Ecto neural progenitor cell (in vitro differentiated cells): ENCODE results near the gene BID.
A peak's percentile ranks its signal among the peaks of the same experiment; 100 is the strongest.

Experiments
- DNase-seq: peaks from one replicate; pipeline ENCODE4 v3.0.0-alpha.2; 2018; ENCODE audit warnings: low spot score

BID gene

DNA sequence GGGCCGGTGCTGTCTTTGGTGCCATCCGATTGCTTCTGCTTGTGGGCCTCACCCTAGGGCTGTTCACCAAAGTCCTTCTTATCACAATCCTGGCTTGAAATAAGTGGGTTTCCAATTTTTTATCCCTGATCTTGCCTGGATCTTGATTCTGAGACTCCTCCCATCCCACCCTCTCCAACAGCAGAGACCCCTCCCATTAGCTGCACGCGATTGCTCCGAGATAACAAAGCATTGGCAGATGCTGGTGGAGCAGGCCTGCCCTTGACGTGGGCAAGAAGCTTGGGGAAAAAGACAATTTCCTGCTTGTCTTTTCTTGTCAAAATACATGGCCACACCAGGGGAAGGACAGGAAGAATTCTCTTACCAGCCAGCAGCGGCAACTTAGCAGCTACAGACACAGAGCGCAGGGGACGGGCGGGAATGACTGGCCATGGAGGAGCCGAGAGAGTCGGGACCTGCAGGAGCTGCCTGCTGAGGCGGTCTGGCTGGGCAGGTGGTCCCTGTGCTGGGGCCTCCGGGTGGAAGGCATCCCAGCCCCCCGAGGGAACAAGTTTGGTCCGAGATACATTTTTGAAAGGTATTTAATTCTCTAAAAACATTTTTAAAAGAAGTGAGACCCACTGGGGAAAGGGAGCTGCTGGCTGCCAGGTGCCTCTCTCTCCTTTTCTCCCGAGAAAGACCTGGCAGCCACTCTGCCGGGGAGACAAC is 9.7 kb upstream of the BID start:
- no peak for DNase-seq

DNA sequence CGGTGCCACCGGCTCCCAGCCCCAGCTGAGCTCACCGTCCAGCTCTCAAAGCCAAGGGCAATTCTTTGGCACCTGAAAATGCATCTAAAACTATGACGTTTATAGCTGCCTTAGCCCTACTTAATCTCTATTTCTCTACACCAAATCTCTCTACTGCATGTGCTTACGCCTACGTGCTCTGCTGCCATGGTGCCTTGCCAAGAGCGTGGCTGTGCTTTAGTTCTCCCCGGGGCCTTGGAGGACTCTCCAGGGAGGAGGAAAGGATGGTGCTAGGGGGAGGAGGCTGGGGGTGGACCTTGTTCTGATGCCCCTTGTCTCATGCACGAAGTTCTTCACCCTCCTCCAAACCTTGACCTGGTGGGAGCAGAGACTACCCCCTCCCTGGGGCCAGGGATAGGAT is 9.0 kb upstream of the BID start:
- DNase-seq = no peak

DNA sequence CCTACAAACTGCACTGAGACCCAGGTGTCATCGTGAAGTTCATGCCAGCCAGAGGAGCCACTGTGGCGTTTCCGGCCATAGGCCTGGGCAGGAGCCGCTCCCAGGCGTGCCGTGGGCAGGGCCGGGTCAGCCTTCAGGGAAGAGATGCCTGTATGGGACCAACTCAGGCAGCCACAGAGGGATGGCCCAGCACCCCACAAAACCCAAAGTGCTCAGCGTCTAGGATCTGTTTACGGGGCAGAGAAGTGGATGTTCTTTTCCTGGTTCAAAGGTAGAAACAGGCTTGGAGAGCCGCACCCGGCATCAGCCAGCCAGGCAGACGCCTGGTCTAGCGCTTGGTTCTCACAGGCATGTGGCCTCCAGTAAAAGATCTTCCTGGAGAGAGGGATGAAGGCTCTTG is 8.4 kb upstream of the BID start:
- no peak for DNase-seq

DNA sequence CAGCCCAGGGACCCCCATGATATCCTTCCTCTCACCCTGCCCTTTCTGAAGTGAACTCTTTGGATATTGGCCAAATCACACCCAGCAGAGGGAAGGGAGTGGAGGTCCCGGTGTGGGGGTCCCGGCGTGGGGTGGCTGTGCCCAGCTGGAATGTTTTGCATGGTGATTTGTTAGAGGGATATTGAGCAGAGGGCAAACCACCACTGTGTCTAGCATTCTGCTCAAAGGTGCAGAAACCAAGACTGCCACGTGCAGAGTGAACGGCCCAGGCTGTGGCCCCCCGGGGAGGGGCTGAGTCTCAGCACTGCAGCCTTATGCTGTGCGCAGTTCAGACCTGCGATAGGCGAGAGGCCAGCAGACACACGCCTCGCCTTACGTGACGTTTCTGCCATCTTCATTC is 7.9 kb upstream of the BID start:
- no peak for DNase-seq

DNA sequence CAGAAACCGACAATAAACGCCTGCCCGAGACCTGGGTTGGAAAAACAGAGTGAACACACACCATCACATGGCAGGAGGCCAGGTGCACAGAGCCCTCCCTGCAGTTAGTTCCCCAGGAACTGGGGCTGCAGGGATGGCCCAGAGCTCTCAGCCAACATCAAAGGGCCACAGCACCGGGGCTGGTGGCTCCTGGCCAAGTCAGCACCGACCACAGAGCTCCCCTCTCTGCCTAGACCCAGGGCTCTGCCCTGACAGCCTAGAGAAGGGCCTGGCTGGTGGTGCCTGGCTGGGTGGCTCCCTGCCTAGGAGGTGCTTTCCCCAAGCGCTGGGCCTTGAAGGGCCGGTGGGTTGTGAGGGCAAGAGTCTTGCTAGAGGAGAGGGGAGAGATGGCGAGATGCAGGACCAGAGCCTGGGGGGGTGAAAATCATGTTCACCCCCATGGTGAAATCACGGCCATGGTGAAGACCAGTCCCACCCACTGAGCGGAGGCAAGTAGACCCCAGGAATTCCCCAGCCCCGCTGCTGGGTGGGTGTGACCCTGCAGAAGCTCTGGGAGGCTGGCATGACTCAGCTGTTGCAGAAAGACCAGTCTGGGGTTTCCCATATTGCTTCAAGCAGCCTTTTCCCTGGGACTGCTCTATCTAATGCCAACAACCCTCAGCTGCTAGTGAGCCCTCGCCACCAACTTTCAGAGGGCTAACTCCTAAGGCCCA is 7.2 kb upstream of the BID start:
- DNase-seq = no peak

DNA sequence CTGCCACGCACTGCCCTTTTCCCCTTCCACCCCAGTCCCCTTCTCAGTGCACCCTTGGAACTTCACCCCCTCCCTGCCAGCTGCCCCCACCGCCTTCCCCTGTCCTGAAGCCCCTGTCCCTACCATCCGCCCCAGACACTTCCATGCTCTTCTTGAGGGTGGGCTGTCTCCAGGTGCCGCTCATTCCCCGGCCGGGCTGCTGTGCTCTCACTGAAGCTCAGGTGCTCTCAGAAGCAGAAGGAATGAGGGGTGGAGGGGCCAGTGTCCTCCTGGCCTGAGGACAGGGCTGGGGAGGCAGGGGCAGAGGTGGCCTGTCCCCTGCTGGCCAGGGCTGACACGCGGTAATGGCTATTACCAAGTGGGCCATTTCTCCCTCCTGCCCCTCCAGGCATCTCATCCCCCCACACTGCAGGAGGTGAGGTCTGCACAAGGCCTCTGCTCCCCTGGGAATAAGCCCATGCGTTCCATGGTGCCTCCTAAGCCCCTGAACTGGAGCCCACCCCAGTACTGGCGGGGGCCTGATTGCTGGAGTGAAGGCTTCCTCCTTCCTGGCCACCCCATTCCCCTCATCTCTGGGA is 6.6 kb upstream of the BID start:
- DNase-seq = no peak

DNA sequence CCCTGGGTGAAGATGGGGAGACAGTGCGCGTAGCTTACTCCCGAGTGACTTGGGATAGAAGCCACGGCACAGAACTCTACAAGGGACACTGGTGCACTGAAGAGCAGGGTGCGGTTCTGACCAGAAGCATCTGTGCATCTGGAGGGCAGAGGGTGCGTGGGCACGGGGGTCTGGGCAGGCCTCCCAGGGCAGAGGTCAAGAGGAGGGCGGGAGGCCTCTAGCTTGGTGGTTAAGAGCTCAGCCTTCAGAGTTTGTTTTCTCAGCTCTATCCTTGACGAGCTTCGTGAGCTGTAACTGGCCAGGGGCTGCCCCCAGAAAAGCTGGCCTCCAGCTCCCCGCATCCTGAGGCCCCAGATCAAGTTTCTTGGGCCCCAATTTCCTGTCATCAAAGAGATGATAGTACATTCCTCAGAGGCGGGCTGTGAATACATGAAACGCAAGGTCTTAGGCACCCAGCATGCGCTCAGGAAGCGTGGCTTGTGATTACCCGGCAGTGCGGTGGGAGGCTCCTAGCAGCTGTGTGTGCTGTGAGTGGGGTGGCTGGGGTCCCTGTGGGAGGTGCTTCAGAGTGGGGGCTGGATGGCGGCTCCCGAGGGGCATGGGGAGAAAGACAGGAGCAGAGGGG is 6.0 kb upstream of the BID start:
- no peak for DNase-seq

DNA sequence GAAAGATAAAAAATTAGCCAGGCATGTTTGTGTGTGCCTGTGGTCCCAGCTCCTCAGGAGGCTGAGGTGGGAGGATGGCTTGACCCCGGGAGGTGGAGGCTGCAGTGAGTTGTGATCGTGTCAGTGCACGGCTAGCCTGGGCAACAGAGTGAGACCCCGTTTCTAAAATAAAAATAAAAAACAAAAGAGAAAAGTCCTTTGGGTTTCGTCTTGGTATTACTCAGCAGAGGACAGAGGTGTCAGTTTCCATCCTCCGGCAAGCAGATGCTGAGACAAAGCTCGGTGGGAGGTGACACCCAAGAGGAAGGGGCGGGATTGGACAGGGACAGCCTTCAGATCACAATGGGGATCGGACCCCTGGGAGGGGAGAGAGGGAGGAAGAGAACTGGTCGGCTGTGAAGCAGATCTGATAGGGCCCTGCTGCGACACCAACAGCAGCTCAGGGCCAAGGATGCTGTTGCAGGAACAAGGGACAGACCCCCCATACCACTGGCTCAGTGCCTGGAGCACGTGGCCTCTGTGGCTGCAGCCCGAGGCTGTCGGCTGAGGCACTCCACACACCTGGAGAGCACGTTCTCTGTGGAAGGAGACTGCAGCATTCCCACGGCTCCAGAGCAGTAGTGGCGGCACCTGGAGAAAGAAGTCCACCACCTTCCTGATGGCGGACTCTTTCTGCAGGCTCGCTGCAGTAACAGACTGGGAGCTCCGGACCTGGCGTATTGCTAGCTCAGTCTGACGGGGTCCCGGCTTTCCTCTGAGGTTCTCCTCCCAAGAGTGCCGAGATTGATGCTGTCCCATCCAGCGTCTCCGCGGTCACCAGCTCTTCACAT is 5.2 kb upstream of the BID start:
- DNase-seq = no peak

DNA sequence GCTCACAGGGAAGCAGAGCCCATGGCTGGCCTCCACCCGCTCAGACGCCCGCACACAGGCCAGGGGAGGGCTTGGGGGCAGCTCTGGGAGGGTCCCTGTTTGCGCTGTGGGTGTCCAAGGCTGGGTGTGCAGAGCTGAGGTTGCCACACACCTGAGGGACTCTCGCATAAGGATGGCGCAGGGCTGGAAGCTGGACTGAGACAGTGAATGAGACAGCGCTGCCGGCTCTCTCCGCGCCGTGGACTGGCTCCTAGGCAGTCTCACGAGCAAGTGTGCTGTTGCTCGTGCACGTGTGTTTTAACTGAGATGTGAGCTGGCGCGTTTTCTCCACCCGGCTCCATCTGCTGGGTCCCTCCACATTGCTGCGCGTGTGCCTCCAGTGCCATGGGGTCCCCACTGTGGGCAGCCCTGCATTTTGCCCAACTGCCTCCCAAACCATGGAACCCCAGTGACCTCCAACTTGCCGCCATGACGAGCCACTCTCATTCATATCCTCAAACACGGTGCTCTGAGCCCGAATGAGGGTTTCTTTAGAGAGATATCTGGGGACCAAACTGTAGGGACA is 4.2 kb upstream of the BID start:
- DNase-seq = no peak

DNA sequence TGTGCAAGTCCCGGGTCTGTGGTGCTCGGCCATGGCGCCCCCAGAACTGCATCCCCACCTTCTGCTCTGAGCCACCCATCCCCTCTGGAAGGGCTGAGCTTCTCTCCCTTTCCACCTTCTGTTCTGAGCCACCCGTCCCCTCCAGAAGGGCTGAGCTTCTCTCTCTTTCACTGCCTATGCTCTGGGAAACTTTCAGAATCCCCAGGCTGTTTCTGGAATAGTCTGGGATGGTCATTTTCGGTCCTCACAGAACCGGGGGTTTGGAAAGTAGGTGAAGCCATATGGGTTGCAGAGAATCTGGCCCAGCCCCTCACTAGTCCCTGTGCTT is 3.4 kb upstream of the BID start:
- no peak for DNase-seq

DNA sequence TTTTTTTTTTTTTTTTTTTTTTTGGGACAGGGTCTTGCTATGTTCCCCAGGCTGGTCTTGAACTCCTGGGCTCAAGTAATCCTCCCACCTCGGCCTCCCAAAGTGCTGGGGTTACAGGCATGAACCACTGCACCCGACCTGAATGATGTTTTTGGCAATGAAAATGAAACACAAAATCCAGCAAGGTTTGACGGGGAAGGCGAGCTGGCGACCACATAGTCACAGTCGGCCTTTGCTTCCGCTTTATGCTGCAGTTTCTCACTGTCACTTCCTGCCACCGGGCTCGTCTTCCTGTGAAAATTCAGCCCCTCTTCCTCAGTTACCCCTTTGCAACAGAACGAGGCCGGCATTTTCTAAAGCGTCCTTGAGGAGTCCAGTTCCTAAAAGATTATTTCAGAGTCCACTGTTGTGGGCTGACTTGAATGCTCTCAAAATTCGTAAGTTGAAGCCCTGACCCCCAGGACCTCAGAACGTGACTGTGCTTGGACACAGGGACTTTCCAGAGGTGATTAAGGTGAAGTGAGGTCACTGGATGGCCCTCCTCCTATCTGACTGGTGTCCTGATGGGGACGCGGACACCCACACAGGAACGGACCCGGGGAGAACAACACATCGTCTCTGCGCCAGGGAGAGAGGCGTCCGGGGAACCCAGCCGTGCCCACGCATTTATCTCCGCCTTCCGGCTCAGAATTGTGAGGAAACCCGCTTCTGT is 2.9 kb upstream of the BID start:
- no peak for DNase-seq

DNA sequence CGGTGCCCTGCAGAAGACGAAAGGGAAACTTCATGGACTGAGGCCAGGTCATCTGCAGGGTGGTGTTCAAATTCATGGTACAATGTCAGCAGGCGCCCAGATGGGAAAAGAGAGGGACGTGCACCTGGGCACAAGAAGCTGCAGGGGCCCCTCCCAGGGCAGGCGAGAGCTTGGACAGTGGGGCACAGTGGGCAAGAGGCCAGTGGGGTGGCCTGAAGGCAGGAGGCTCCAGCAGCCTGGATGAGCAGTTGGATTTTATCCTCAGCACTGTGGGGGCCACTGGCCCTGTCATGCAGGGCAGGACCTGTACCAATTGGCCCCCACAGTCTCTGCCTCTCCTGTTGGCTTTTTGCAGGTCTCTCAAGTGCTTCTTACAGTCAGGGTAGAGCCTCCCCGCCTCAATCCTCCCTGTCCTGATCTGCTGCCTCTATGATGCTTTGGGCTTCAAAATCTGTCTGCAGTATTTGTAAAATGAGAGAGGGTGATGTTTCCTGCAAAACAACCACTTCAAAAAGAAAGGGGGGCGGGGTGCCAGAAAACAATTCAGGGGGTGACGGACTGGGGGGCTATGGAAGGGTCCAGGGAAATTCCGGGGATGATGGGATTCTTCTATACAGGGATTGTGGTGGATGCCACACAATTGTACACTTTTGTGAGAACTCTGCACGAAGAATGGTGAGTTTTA is 1.7 kb upstream of the BID start:
- DNase-seq = no peak

DNA sequence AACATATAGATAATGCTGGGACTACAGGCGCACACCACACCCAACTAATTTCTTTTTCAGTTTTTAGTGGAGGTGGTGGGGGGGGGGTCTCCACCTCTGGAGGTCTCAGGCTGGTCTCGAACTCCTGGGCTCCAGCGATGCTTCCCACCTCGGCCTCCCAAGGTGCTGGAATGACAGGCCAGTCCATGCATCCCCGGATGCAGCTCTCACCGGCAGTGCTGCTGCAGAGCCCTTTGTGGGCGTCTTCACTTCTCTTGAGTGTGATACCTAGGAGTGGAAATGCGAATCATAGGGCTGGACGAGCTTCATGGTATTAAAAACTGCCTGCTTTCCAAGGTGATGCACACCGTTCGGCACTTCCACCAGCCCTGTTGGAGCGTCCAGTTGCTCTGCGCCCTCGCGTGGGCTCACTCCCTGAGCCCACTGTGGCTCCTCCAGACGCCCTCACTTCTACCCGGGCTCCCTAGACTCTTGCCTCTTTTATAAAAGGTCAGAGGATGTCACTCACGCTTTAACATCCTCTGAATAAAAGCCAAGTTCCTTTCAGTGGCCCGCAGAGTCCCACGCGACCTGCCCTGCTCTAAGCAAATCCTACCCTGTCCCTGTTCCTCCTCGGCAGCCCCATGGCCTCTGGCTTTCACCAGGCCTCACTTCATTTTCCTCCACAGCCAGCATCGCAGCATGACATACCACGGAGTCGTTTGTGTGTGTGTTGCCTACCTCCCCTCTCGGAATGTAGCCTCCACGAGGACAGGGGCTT is 837 bp upstream of the BID start:
- no peak for DNase-seq

DNA sequence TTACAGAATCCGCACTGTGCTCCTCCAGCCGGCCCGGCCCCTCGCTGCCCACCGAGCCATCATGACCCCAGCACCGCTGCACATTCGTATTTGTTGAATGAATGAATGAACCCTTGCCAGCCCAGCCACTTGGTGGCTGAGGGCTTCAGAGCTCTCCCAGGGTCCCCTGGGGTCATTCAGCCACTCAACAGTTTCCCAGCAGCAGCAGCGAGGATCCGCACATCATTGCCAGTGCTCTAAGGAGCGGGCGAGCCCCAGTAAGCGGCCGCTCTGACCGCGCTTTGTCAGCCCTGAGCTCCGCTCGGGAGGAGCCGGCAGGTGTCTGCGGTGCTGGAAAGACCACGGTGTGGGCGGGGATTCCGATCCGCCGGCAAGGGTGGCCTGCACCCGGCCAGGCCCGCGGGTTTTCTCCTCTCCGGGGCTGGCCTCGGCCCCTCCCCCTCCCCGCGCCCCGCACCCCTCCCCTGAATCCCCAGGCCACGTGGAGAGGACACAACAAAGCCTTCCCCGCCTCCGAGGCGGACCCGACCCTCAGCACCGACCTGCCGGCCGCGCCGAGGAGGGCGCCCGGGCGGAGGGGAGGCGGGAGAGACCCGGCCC is 563 bp downstream of the BID start:
- peak; percentile 87 for DNase-seq

DNA sequence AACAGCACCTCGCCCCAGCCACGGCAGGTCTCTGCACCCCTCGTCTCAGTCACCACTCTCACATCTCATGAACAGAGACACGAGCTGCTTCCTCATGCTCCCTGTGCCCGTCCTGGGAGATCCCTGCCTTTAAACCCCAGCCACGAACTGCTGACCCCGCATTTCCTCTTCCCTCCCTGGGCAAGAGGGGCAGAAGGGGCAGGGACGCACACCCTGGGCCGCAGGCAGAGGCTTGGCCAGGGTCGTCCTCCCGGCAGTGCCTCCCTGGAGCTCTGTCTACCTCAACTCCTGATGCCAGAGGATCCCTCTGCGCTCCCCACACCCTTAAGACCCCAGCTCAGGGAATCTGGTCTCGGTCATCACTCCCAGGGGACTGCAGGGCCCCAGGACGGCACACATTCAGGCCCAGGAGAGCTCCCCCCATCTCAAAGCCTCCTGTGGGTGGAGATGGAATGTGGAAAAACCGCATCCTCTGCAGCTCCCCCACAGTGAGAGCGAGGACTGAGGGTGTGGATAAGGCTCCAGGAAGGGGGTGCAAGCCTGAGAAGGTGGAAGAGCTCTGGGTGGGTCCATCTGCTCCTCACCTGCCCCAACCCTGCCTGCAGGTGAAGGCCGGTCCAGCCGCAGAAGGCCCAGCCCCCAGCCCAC is 1.2 kb downstream of the BID start:
- no peak for DNase-seq

DNA sequence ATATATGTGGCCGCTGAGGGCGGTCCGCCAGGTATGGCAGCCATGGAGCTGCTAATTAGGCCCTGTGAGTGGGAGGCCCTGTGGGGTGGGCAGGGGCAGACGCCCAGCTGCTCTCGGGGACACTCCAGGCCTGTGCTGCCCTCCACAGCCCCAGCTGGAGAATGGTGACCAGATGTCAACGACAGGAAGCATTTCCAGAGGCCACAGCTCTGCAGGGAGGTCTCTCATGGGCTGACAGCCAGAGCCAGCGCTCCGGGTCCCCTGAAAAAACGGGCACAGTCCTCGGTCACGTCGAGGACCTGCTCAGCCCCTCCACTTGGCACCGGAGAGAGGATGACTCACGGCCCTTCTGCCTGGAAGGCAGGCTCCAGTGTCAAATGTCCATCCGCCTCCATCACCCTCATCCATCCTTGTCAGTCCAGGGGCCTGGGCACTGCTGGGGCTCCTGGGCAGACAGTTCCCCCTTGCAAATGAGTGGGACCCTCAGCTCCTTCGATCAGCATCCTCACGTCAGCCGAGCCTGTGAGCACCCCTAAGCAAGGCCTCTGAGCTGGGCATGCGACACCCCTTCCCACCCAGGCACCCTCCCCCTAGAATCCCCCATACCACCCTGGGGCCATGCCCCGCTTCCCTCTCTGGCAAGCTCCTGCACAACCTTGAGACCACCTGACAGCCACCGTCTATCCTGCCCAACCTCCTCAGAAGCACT is 1.9 kb downstream of the BID start:
- no peak for DNase-seq

DNA sequence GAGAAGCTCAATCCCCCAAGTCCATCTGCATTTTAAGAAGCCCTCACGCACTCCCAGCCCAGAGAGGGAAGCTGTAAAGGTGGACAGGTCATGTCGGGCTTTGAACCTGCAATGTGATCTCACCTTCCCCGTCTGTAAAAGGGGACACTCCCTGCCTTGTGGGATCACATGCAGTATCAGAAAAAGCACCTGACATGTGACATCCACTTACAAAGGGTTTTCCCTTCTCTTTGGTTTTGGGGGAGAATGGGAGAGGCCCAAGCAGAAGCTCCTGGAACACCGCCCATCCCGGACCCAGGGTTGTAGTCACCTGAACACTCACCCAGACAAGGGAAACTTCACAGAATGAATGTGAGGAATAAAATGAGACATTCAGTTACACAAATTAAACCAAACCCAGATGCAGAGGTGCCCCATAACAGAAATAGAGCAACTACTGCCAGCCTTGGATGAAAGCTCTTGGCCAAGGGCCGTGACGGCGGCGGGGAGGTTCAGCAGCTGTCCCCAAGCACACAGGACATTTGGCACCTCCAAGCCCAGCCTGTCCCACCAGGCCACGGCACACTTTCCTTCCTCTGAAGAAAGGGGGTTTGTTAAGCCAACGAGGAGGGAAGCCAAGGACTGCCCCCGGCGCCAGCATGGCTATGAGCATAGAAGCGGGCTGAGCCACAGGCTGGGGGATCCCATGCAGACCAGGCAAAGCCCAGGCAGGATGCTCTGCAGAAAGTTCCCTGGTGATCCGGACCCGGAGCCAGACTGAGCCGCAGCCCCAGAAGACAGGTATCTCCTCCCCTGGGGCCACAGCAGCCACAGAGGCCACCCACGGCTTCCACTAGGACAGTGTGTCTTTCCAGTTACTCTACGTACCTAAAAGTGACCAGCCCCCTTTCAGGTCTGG is 3.8 kb downstream of the BID start:
- no peak for DNase-seq

DNA sequence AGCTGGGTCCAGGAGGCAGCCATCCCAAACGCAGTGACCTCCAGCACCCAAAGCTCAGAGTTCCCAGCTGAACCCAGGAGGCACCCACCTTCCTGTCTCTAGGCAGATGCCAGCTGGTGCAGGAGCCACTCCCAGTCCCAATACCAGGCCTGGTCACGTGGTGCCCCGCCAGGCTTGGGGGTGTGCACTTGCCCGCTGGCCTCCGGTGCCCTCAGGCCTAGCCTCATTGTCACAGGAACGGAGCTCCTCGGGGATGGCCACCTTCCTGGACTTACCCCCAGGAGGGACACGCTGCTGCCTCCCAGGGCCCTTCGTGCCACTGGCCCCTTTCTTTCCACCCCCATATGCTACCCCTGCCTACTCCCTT is 4.6 kb downstream of the BID start:
- DNase-seq = no peak
